Occipital lobe (tissue), 2 donors: ENCODE measurements around the gene CDCP1. TPM values are rescaled to one million over a fixed set of nuclear protein-coding genes. Genes with fewer than 3 reads are reported as not detected.
"Not testable (repeated sequence)": the region's sequence is repeated elsewhere in the genome, so short reads cannot be mapped to it uniquely, and the experiment has no call there.

Experiments used
- DNase-seq: peaks from one replicate; lab custom pipeline; 2025; lab: John Stamatoyannopoulos, UW
- total RNA-seq: library from RNA; depleted of rRNA; stranded (reverse); fragments of >200 nt; gene quantifications from one replicate; pipeline ENCODE4 v1.2.3, GENCODE V29; 2014

CDCP1 gene
- total RNA-seq, 1 donor from 2014 or later: 0.62 TPM

- DNase-seq: no peak
Observed at GRCh38 chr3:45170096-45170495, 23.9 kb upstream of the CDCP1 start.

- no peak for DNase-seq
Observed at GRCh38 chr3:45169125-45169904, 23.1 kb upstream of the CDCP1 start.

GRCh38 chr3:45168451-45168850 is 22.3 kb upstream of the CDCP1 start:
- no peak for DNase-seq

- DNase-seq: peak; percentile 74
Observed at GRCh38 chr3:45167011-45167911, 21.1 kb upstream of the CDCP1 start.

- DNase-seq: no peak
Observed at GRCh38 chr3:45166321-45166879, 20.2 kb upstream of the CDCP1 start.

- DNase-seq: no peak
Observed at GRCh38 chr3:45165497-45166283, 19.5 kb upstream of the CDCP1 start.

GRCh38 chr3:45164056-45164455 is 17.9 kb upstream of the CDCP1 start:
- no peak for DNase-seq

- no peak for DNase-seq
Observed at GRCh38 chr3:45163481-45163880, 17.3 kb upstream of the CDCP1 start.

GRCh38 chr3:45154641-45155147 is 8.5 kb upstream of the CDCP1 start:
- DNase-seq: no peak

GRCh38 chr3:45153658-45154437 is 7.7 kb upstream of the CDCP1 start:
- DNase-seq: no peak

GRCh38 chr3:45152307-45152706 is 6.1 kb upstream of the CDCP1 start:
- no peak for DNase-seq

GRCh38 chr3:45151100-45151499 is 4.9 kb upstream of the CDCP1 start:
- no peak for DNase-seq

GRCh38 chr3:45148921-45149320 is 2.7 kb upstream of the CDCP1 start:
- DNase-seq: no peak

GRCh38 chr3:45145223-45145622 is 955 bp downstream of the CDCP1 start:
- DNase-seq: no peak

GRCh38 chr3:45143673-45144671 is 2.2 kb downstream of the CDCP1 start:
- no peak for DNase-seq

- DNase-seq: not testable (repeated sequence)
Observed at GRCh38 chr3:45140770-45141155, 5.4 kb downstream of the CDCP1 start.

- no peak for DNase-seq
Observed at GRCh38 chr3:45140141-45140769, 5.9 kb downstream of the CDCP1 start.

- peak; percentile 3 for DNase-seq
Observed at GRCh38 chr3:45139372-45140140, 6.6 kb downstream of the CDCP1 start.
